ENCODE data around the gene CELSR1. TPM values are rescaled to one million over a fixed set of nuclear protein-coding genes. Genes with fewer than 3 reads are reported as not detected.

The CELSR1 gene
- total RNA-seq, 1 experiment from 2014 or later, result 19.6 TPM

DNA sequence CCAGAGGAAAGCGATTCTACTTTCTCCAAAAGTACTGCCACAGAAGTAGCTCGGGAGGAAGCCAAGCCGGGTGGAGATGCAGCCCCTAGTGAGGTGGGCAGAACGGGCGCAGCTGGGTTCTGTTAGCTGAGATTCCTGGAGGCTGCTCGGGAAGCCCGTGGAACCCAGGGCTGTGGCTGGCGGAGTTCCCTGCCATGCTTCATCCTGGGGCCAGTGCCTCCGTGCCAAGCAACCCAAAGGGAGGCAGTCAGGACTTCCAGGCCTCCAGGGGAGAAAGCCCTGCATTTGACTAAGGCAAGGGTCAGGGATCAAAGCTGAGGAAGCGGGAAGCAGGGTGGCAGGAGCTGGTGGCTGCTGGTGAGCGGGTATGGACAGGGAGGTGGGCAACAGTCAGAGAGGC is 208.6 kb downstream of the CELSR1 start:
- no peak overlapping the region for H2AFZ ChIP-seq (ENCODE audit: low read depth, low read length, poor library complexity, severe bottlenecking)
- TF ChIP-seq EZH2 (IDR thresholded peaks at IDR 0.05) (no peak), RAD21 (IDR thresholded peaks at IDR 0.05; ENCODE audit: low read depth) (no peak), POLR2AphosphoS5 (IDR thresholded peaks at IDR 0.05; ENCODE audit: low read depth, low read length) (no peak), POLR2A (IDR thresholded peaks at IDR 0.05; ENCODE audit: borderline replicate concordance, extremely low read depth, insufficient read depth, insufficient read length) (no peak), SIN3A (IDR thresholded peaks at IDR 0.05; ENCODE audit: low read depth) (no peak), EZH2phosphoT487 (IDR thresholded peaks at IDR 0.05; ENCODE audit: borderline replicate concordance) (no peak), EGR1 (IDR thresholded peaks at IDR 0.05; ENCODE audit: low read depth) (no peak), ZFX (IDR thresholded peaks at IDR 0.05) (no peak)
- TF ChIP-seq, protein P1, sequence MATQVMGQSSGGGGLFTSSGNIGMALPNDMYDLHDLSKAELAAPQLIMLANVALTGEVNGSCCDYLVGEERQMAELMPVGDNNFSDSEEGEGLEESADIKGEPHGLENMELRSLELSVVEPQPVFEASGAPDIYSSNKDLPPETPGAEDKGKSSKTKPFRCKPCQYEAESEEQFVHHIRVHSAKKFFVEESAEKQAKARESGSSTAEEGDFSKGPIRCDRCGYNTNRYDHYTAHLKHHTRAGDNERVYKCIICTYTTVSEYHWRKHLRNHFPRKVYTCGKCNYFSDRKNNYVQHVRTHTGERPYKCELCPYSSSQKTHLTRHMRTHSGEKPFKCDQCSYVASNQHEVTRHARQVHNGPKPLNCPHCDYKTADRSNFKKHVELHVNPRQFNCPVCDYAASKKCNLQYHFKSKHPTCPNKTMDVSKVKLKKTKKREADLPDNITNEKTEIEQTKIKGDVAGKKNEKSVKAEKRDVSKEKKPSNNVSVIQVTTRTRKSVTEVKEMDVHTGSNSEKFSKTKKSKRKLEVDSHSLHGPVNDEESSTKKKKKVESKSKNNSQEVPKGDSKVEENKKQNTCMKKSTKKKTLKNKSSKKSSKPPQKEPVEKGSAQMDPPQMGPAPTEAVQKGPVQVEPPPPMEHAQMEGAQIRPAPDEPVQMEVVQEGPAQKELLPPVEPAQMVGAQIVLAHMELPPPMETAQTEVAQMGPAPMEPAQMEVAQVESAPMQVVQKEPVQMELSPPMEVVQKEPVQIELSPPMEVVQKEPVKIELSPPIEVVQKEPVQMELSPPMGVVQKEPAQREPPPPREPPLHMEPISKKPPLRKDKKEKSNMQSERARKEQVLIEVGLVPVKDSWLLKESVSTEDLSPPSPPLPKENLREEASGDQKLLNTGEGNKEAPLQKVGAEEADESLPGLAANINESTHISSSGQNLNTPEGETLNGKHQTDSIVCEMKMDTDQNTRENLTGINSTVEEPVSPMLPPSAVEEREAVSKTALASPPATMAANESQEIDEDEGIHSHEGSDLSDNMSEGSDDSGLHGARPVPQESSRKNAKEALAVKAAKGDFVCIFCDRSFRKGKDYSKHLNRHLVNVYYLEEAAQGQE (IDR thresholded peaks at IDR 0.05; ENCODE audit: low read depth), result no peak
- TF ChIP-seq, protein P2, sequence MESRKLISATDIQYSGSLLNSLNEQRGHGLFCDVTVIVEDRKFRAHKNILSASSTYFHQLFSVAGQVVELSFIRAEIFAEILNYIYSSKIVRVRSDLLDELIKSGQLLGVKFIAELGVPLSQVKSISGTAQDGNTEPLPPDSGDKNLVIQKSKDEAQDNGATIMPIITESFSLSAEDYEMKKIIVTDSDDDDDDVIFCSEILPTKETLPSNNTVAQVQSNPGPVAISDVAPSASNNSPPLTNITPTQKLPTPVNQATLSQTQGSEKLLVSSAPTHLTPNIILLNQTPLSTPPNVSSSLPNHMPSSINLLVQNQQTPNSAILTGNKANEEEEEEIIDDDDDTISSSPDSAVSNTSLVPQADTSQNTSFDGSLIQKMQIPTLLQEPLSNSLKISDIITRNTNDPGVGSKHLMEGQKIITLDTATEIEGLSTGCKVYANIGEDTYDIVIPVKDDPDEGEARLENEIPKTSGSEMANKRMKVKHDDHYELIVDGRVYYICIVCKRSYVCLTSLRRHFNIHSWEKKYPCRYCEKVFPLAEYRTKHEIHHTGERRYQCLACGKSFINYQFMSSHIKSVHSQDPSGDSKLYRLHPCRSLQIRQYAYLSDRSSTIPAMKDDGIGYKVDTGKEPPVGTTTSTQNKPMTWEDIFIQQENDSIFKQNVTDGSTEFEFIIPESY (IDR thresholded peaks at IDR 0.05; ENCODE audit: extremely low read depth, insufficient replicate concordance, low read length), result no peak
- H3K79me2 ChIP-seq (ENCODE audit: insufficient read depth, low read length), result no peaks in the 10 kb centered on the region
- no peaks in the 10 kb centered on the region for H3K27me3 ChIP-seq (ENCODE audit: insufficient read depth, low read length)
- RAD21 ChIA-PET (ENCODE audit: low non-redundant PET in 1 of 2, low total read pairs in 2 of 2, uncharacterized antibody in 2 of 2, unreplicated experiment in 2 of 2), result no interaction called here
- H3K9ac ChIP-seq (ENCODE audit: low read length), result no peak overlapping the region
- POLR2A ChIA-PET, result no interaction called here
- no peak overlapping the region for H3K27ac ChIP-seq (ENCODE audit: low read depth, low read length)
- ATAC-seq, result no peak
- H3K9me3 ChIP-seq (ENCODE audit: control insufficient read depth in 1 of 2, insufficient read depth in 1 of 2, low read depth in 1 of 2, low read length in 2 of 2), result no peaks in the 10 kb centered on the region
- intact Hi-C loops (cut with micrococcal nuclease), result no loop called here
- H3K4me2 ChIP-seq (ENCODE audit: low read length), result no peak overlapping the region
- BruUV-seq (replicated peaks), result no TSS peak
- CTCF ChIA-PET, result no interaction called here
- no peaks in the 10 kb centered on the region for H4K20me1 ChIP-seq (ENCODE audit: insufficient read depth)
- H3K4me1 ChIP-seq (ENCODE audit: control insufficient read depth in 1 of 2, insufficient read depth in 2 of 2, low read length in 2 of 2), result no peaks in the 10 kb centered on the region
- no peak for DNase-seq (ENCODE audit: low read depth, low spot score)
- no peaks in the 10 kb centered on the region for H3K9me2 ChIP-seq (ENCODE audit: insufficient read depth)
- H3K4me3 ChIP-seq (replicated peaks in 1 of 2; ENCODE audit: low read depth in 1 of 2, low read length in 2 of 2), result no peak overlapping the region
- peaks cover 36 to 39% of the 10 kb centered on the region in 2 experiments; a peak in 3 of 4 replicates for H3K36me3 ChIP-seq (ENCODE audit: control insufficient read depth in 1 of 2, insufficient read depth in 2 of 2, low read length in 2 of 2)
